ENCODE data around the gene AIF1.

DNA sequence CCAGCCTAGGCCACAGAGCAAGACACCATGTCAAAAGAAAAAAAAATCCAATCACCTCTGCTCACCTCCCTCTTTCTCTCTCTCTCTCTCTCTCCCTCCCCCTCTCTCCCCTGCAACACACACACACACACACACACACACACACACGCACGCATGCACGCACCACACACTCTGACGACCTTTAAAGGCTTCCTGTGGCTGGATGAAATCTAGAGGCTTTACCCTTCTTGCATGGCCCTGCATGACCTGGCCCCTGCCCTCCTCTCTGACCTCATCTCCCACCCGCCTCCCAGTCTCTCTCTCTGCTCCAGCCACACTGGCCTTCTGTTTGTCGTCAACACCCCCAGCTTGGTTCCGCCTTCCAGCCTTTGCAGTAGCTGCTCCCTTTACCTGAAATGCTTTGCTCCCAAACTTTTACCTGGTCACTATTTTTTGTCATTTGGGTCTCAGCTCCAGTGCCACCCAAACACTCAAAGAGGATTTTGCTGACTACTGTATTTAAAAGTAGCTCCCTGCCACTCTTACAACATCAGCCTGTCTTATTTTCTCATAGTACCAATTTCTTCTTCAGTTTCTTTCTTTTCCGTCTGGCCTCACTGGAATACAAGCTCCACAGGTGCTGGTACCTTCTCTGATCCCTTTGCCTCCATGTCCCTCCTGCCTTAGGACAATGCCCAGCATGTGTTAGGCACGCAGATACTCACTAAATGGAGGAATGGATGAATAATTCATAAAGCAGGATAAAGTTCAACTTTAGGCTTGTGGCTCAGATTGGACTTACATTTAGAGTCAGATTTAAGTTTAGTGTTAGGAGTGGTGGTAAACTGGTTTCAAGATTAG, 47.3 kb upstream of the AIF1 start:
- no peak for TF ChIP-seq EZH2 (optimal IDR thresholded peaks at IDR 0.05; ENCODE audit: low read depth, low read length)
- TF ChIP-seq EZH2phosphoT487 (IDR thresholded peaks at IDR 0.05; ENCODE audit: low read length), result no peak
- TF ChIP-seq, protein P1, sequence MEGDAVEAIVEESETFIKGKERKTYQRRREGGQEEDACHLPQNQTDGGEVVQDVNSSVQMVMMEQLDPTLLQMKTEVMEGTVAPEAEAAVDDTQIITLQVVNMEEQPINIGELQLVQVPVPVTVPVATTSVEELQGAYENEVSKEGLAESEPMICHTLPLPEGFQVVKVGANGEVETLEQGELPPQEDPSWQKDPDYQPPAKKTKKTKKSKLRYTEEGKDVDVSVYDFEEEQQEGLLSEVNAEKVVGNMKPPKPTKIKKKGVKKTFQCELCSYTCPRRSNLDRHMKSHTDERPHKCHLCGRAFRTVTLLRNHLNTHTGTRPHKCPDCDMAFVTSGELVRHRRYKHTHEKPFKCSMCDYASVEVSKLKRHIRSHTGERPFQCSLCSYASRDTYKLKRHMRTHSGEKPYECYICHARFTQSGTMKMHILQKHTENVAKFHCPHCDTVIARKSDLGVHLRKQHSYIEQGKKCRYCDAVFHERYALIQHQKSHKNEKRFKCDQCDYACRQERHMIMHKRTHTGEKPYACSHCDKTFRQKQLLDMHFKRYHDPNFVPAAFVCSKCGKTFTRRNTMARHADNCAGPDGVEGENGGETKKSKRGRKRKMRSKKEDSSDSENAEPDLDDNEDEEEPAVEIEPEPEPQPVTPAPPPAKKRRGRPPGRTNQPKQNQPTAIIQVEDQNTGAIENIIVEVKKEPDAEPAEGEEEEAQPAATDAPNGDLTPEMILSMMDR (IDR thresholded peaks at IDR 0.05; ENCODE audit: low read length), result no peak

All from MM.1S (cell line).